OCI-LY1 (cell line): ENCODE data around the gene ACO2.

Experiments
- H2AFZ ChIP-seq: fragments of 200-600 bp; sonication (generic), shearing (Covaris generic); 2 replicates; pipeline ENCODE4 v1.6.0; 2014; ENCODE audit warnings: antibody characterized with exemption, mild to moderate bottlenecking, low read length
- H3F3A ChIP-seq: fragments of 200-600 bp; sonication (generic), shearing (Covaris generic); 2 replicates; pipeline ENCODE4 v1.6.0; 2014; ENCODE audit warnings: mild to moderate bottlenecking, antibody characterized with exemption, low read length, moderate library complexity; ENCODE audit not compliant: insufficient read depth
- H3K27ac ChIP-seq: fragments of 200-600 bp; sonication (generic); 2 replicates; pipeline ENCODE4 v1.5.1; 2014; ENCODE audit warnings: low read length, mixed run types, mild to moderate bottlenecking, low read depth; ENCODE audit not compliant: poor library complexity, severe bottlenecking
- H3K27me3 ChIP-seq: fragments of 200-600 bp; sonication (generic); 2 replicates; pipeline ENCODE4 v1.6.0; 2014; ENCODE audit warnings: antibody characterized with exemption, mild to moderate bottlenecking, low read length, moderate library complexity; ENCODE audit not compliant: insufficient read depth
- H3K36me3 ChIP-seq: fragments of 200-600 bp; sonication (generic); 2 replicates; pipeline ENCODE4 v1.6.1; 2014; ENCODE audit warnings: mild to moderate bottlenecking, antibody characterized with exemption, low read length, moderate library complexity, mixed read lengths; ENCODE audit not compliant: insufficient read depth
- H3K4me1 ChIP-seq: fragments of 200-600 bp; sonication (generic); 2 replicates; pipeline ENCODE4 v1.5.1; 2014; ENCODE audit warnings: mild to moderate bottlenecking, low read length, moderate library complexity; ENCODE audit not compliant: insufficient read depth, severe bottlenecking
- H3K4me2 ChIP-seq: fragments of 200-600 bp; sonication (generic), shearing (Covaris generic); 2 replicates; pipeline ENCODE4 v1.6.1; 2014; ENCODE audit warnings: low read length
- H3K4me3 ChIP-seq: fragments of 200-600 bp; sonication (generic); 2 replicates; pipeline ENCODE4 v1.5.1; 2014; ENCODE audit warnings: low read length, low read depth, mild to moderate bottlenecking, mixed read lengths; ENCODE audit not compliant: poor library complexity, severe bottlenecking
- H3K79me2 ChIP-seq: fragments of 200-600 bp; shearing (Covaris generic); 2 replicates; pipeline ENCODE4 v1.6.1; 2016; ENCODE audit warnings: mixed run types, low read length, mixed read lengths; ENCODE audit not compliant: insufficient read depth
- H3K9ac ChIP-seq: fragments of 200-600 bp; sonication (generic), shearing (Covaris generic); 2 replicates; pipeline ENCODE4 v1.6.1; 2014; ENCODE audit warnings: mild to moderate bottlenecking, low read length, mixed read lengths
- H3K9me2 ChIP-seq: fragments of 200-600 bp; sonication (generic), shearing (Covaris generic); 2 replicates; pipeline ENCODE4 v1.6.1; 2014; ENCODE audit warnings: low read depth, mild to moderate bottlenecking, low read length, mixed read lengths
- H3K9me3 ChIP-seq: fragments of 200-600 bp; shearing (Covaris generic); 2 replicates; pipeline ENCODE4 v1.6.1; 2014; ENCODE audit warnings: low read length, mixed read lengths
- H4K20me1 ChIP-seq: fragments of 200-600 bp; sonication (generic), shearing (Covaris generic); 2 replicates; pipeline ENCODE4 v1.6.0; 2016; ENCODE audit warnings: mild to moderate bottlenecking, low read length; ENCODE audit not compliant: insufficient read depth
- CTCF ChIP-seq: fragments of 200-600 bp; sonication (generic), shearing (Covaris generic); IDR thresholded peaks from 2 replicates; pipeline ENCODE4 v1.5.1; 2017; ENCODE audit warnings: mild to moderate bottlenecking, antibody characterized with exemption, low read length, moderate library complexity, mixed read lengths
- EZH2 ChIP-seq: fragments of 200-600 bp; sonication (generic), shearing (Covaris generic); IDR thresholded peaks from 2 replicates; pipeline ENCODE4 v1.8.0; 2017; ENCODE audit warnings: borderline replicate concordance, mixed run types, mild to moderate bottlenecking, antibody characterized with exemption, low read length, moderate library complexity, mixed read lengths

The ACO2 gene

GRCh38 chr22:41507330-41508063, 38.6 kb downstream of the ACO2 start:
- Histone ChIP-seq H2AFZ (no peak overlapping the region), H3F3A (no peaks in the 10 kb centered on the region), H4K20me1 (no peaks in the 10 kb centered on the region), H3K4me3 (no peak overlapping the region), H3K4me1 (peaks cover 11% of the 10 kb centered on the region), H3K27ac (no peak overlapping the region), H3K9me3 (no peaks in the 10 kb centered on the region), H3K36me3 (peaks cover 64% of the 10 kb centered on the region), H3K4me2 (no peak overlapping the region), H3K9ac (no peak overlapping the region), H3K9me2 (no peaks in the 10 kb centered on the region), H3K27me3 (no peaks in the 10 kb centered on the region), H3K79me2 (no peaks in the 10 kb centered on the region)
- no peak for TF ChIP-seq EZH2
- no peak for TF ChIP-seq CTCF

- H2AFZ ChIP-seq, result no peak overlapping the region
- no peak for TF ChIP-seq CTCF
- no peak for TF ChIP-seq EZH2
- H3F3A ChIP-seq, result no peaks in the 10 kb centered on the region
- H3K9ac ChIP-seq, result no peak overlapping the region
- no peak overlapping the region for H3K4me2 ChIP-seq
- no peaks in the 10 kb centered on the region for H4K20me1 ChIP-seq
- H3K27ac ChIP-seq, result no peak overlapping the region
- H3K4me3 ChIP-seq, result no peak overlapping the region
- no peaks in the 10 kb centered on the region for H3K79me2 ChIP-seq
- H3K9me3 ChIP-seq, result no peaks in the 10 kb centered on the region
- H3K4me1 ChIP-seq, result peaks cover 8% of the 10 kb centered on the region
- no peaks in the 10 kb centered on the region for H3K27me3 ChIP-seq
- peaks cover 70% of the 10 kb centered on the region for H3K36me3 ChIP-seq
- no peaks in the 10 kb centered on the region for H3K9me2 ChIP-seq
Observed at GRCh38 chr22:41508770-41509170, 39.9 kb downstream of the ACO2 start.

- Histone ChIP-seq H3K27me3 (no peaks in the 10 kb centered on the region), H3K36me3 (peaks cover 84% of the 10 kb centered on the region), H3K4me1 (no peaks in the 10 kb centered on the region), H3K9ac (no peak overlapping the region), H3K9me3 (no peaks in the 10 kb centered on the region), H3F3A (no peaks in the 10 kb centered on the region), H3K9me2 (no peaks in the 10 kb centered on the region), H2AFZ (no peak overlapping the region), H4K20me1 (no peaks in the 10 kb centered on the region), H3K79me2 (no peaks in the 10 kb centered on the region), H3K27ac (no peak overlapping the region), H3K4me2 (no peak overlapping the region), H3K4me3 (no peak overlapping the region)
- TF ChIP-seq CTCF (no peak), EZH2 (no peak)
Observed at GRCh38 chr22:41511521-41511968, 42.6 kb downstream of the ACO2 start.
